ENCODE data around the gene PSMB3. TPM values are rescaled to one million over a fixed set of nuclear protein-coding genes. Genes with fewer than 3 reads are reported as not detected.

The PSMB3 gene
- total and polyA plus RNA-seq, 11 donors = 145 to 305 (median 199) TPM

GRCh38 chr17:38740806-38741205, 11.7 kb upstream of the PSMB3 start:
- Histone ChIP-seq H3K27ac (peak overlapping the region in 6 of 12 donors; percentile 5 to 78 (median 72)), H3K9me3 (no peaks in the 10 kb centered on the region), H3K36me3 (peaks cover 0 to 43% (median 33%) of the 10 kb centered on the region in 9 donors), H3K4me3 (no peak overlapping the region), H3K4me1 (peaks cover 5 to 59% (median 42%) of the 10 kb centered on the region in 12 donors), H3K27me3 (no peaks in the 10 kb centered on the region)
- WGBS, 4 donors = 68 to 80% (median 78%) methylated on average over 4 of the region's 4 CpGs
- no peak for ATAC-seq
- TF ChIP-seq POLR2A (IDR thresholded peaks at IDR 0.05) (no peak), CTCF (IDR thresholded peaks at IDR 0.05) (no peak)
- no peak for DNase-seq
- intact Hi-C loops (cut with DNase I) = loop anchor here in 1 of 10 donors (5.0 kb wide), 1 partner anchor 39 kb away; no protein-coding TSS in a partner anchor

GRCh38 chr17:38741461-38741860, 11.1 kb upstream of the PSMB3 start:
- no peak overlapping the region for H3K4me3 ChIP-seq
- WGBS, 4 donors = 43 to 63% (median 54%) methylated on average over 4 to 5 of the region's 5 CpGs
- intact Hi-C loops (cut with DNase I) = loop anchor here in 1 of 10 donors (5.0 kb wide), 1 partner anchor 39 kb away; no protein-coding TSS in a partner anchor
- no peaks in the 10 kb centered on the region for H3K9me3 ChIP-seq
- H3K4me1 ChIP-seq = peaks cover 5 to 60% (median 44%) of the 10 kb centered on the region in 12 donors
- TF ChIP-seq CTCF (IDR thresholded peaks at IDR 0.05) = no peak
- TF ChIP-seq POLR2A (IDR thresholded peaks at IDR 0.05) = no peak
- H3K27me3 ChIP-seq = no peaks in the 10 kb centered on the region
- ATAC-seq = peak in 2 of 4 donors; percentile 2 to 5
- peaks cover 0 to 36% (median 30%) of the 10 kb centered on the region in 9 donors for H3K36me3 ChIP-seq
- DNase-seq = no peak
- peak overlapping the region in 11 of 12 donors; percentile 32 to 90 (median 73) for H3K27ac ChIP-seq

GRCh38 chr17:38741921-38742410, 10.6 kb upstream of the PSMB3 start:
- no peaks in the 10 kb centered on the region for H3K27me3 ChIP-seq
- intact Hi-C loops (cut with DNase I) = loop anchor here in 1 of 10 donors (5.0 kb wide), 1 partner anchor 40 kb away; no protein-coding TSS in a partner anchor
- H3K4me1 ChIP-seq = peaks cover 5 to 65% (median 49%) of the 10 kb centered on the region in 12 donors

More at GRCh38 chr17:38741921-38742410, 10.6 kb upstream of the PSMB3 start:
- peaks cover 0 to 32% (median 27%) of the 10 kb centered on the region in 9 donors for H3K36me3 ChIP-seq
- H3K9me3 ChIP-seq = no peaks in the 10 kb centered on the region
- H3K27ac ChIP-seq = peak overlapping the region; percentile 55 to 90 (median 74)
- H3K4me3 ChIP-seq = peak overlapping the region in 3 of 12 donors; percentile 3 to 18 (median 14)
- peak; percentile 54 to 78 (median 68) for DNase-seq
- WGBS, 4 donors = 19 to 37% (median 20%) methylated on average over 6 to 7 of the region's 7 CpGs
- peak; percentile 75 to 84 (median 82) for ATAC-seq
- TF ChIP-seq CTCF (IDR thresholded peaks at IDR 0.05) (no peak), POLR2A (IDR thresholded peaks at IDR 0.05) (no peak)
